NCI-H2196 treated with DMSO at 0.1 percent for 48 hours (cell line): ENCODE measurements around the gene CALHM4.

Experiments used
- DNase-seq: peaks from one replicate; lab custom pipeline; 2025; ENCODE audit not compliant: unreplicated experiment; lab: John Stamatoyannopoulos, UW

CALHM4 gene

DNA sequence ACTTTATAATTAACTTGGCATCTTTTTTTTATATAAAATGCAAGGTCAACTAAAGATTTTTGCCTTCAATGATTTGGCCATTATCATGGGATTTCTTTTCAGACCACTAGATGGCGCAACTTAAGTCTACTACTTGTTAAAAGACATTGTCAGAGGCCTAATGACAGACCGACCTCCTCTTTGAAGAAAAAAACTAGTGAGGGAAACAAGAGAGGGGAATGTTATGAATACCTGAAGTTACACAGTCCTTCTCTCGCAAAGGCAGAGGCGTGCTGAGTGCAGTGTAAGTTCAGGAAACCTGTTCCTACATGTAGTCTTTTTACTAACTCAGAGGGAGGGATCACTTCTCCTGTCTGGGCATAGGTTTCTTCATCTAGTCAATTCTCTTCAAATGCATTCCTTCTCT, 17.3 kb upstream of the CALHM4 start:
- peak; percentile 24 for DNase-seq

DNA sequence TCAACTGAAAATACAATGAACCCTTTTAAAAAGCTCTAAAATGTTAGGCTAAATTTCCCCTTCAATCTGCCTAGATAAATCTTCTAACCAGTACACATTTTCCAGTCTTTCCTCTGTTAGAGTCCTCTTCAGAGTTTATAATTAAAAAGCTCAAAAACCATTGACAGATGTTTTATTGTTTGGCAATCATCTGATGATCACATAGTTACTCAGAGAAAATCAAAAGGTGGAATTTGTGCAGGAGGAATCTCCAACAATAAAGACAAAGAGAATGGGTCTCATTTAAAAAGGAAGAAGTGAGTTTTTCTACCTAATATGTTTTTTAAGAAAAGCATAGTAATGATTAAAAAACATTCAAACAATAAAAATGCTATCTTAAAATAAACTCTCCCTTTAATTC, 11.1 kb upstream of the CALHM4 start:
- no peak for DNase-seq

DNA sequence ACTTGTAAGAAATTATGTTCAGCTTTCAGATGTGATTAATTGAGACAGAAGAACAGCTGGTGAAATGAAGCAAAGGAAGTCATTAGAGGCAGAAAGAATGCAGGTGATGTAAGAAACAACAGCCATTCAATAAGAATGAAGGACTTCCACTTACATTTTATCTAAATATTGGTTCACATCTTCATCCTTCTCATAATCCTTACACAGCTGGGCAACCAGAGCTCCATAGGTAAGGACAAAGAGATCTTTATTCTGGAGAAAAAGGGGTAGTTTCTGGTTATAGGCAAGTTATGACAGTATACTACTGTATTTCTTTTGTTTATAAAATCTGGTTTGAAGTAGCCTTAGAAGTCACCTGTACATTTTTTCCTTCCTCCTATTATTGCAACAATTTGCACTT, 10.4 kb upstream of the CALHM4 start:
- no peak for DNase-seq

DNA sequence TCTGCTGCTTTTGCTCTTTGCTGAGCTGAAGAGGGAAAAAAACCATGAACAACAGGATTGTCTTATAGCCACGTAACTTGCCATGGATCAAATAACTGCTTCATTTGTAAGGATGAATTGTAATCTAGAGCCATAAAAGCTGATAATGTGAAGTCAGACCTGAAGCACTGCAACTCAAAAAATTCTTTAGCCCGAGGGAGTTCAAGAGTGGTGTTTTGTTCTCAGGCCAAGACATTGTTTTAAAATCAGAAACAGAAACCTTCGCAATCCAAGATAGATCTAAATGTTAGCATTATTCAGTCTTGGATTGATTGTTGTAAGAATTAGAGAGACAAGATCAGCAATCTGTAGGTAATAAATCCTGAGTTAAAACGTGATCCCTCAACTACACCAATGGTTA, 7.9 kb upstream of the CALHM4 start, which contains the start of gene TRAPPC3L:
Gene TRAPPC3L, minus strand, starts transcription at position 34 of the 400 bp plus-strand sequence. CDS start 170 bp downstream, outside the sequence.
- no peak for DNase-seq

DNA sequence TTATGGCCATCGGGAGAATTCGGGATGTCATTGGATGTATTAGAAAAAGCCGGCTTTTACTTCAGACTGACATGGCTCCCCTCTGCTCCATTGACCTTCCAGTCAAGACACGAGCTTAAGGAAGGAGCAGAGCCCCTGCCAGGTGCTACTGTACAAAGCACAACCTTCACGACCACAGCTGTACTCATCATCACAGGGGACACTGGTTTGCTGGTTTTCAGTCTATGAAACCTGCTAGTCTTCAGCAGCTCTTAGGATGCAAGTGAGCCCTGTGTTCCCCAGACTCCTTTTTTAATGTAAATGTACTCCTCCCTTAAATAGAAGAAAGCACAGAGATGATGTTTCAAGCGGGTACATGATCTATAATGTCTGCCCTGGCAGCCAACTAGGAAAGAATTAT, 6.2 kb upstream of the CALHM4 start:
- no peak for DNase-seq

DNA sequence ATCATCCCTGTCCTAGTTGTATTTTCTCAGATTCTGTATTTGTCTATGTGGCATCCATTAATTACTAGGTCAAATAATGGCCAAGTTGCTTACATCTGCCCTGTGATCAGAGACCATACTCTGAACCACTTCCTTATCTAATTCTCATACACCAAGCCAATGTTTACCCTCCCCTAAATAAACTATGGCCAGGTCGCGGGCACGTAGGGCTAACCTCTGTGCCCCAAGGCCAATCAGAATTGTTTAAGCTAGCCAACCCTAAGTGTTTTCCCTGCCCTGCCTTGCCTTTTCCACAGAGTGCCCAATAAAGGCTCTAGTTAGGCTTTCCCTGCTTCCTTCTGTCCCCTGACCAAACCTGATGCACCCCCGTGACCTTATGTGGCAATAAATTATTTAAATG, 2.8 kb upstream of the CALHM4 start:
- no peak for DNase-seq

DNA sequence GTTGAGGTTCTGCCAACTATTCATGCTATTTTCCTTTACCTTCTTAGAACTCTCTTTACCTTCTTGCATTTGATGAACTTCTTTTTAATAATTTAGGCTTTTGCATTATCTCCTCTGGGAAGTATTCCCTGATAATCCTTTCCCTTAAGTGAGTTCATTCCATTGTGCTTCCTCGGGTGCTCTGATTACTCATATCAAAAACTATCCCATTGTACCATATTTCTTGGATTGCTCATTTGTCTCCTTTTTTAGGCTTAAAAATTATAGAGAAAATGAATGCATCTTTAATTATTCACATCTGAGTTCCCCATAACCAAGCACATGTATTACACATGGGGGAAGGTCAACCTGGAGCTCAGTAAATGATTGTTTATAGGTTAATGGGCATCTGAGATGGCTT, 2.5 kb downstream of the CALHM4 start:
- no peak for DNase-seq

DNA sequence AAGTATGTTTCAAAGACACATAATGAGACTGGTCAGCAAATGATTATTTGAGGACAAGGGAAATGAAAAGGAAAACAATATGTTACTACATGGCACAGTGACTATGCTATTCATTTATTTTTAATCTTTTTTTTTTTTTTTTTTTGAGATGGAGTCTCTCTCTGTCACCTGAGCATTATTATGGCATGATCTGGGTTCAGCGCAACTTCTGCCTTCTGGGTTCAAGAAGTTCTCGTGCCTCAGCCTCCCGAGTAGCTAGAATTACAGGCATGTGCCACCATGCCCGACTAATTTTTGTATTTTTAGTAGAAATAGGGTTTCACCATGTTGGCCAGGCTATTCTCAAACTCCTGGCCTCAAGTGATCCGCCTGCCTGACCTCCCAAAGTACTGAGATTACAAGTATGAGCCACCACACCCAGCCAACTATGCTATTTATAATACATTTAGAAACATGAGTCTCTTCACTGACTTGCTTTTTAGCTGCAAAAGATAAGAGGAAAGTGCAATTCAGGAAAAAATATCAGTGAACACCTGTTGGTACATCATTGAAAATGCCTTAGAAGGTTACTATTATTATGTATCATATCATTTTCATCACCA, 3.4 kb downstream of the CALHM4 start:
- DNase-seq = no peak

DNA sequence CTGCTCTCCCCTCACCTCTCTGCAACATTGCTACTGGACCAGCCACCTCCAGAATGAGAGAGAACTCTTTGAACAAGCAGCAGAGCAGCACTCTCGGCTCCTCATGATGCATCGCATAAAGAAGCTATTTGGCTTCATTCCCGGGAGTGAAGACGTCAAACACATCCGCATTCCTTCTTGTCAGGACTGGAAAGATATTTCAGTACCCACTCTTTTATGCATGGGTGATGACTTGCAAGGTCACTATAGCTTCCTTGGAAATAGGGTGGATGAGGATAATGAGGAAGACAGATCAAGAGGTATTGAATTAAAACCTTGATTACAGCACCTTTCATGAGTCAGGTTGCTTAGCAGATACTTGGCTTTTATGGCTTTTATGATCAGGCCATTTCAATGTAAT, 4.3 kb downstream of the CALHM4 start:
- DNase-seq = peak; percentile 46

DNA sequence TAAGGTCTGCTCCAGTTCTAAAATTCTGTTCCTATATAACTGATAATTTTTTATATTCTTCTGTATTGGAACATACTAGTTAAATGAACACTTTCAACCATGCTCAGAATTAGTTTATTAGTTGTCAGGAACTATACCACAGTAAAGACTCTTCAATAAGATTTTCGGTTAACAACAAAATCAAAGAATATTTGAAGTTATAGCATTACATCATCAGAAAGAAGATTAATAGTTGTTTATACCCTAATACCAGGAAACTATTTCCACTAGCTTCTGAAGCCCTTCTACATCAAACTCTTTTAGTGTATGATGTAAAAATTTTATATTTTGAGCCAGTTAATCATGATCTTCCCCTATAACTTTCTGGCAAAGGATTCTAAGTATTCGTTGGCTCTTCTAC, 6.6 kb downstream of the CALHM4 start:
- no peak for DNase-seq

DNA sequence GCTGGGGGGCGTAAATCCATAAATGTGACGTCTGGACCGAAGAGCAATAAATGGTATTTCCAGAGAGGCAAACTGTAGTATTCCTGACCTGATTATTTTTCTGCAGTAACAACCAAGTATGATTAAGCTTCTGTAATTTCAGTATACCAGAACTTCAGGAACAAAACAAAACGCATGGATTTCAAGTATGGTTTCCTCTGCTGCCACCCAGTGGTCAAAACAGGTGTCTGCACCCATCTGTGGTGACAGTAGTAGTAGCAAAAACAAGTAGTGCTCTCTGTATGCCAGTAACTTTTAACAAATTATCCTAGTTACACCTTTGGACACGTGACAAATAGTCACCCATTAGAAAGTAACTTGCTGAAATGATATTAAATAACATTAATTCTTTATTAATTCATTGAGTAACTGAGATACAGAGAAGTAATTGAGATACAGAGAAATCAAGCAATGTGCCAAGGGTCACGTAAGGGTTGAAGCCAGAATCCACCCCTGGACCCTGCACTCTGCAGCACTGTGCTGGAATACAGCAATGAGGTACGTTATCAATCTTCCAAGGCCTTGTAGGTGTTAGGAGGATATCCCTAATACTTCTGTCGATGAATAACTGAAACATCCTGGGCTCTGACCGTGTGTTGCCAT, 7.9 kb downstream of the CALHM4 start:
- DNase-seq = peak; percentile 21

DNA sequence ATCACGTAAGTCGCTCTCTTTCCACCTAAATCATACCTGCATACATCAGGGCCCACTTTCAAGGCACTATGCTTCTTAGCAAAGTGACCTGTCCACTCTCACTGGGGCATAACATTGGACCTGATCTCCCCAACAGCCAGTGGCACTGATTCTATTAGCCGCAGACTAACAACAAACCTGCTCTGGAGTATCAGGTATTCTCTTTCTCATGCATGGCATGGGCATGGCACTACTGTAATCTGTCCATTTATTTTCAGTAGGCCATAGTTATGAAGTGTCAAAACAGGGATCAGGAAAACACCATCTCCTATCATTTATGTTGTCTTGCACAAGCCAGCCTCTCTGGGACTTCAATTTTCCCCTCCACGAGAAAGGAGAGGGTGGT, 8.5 kb downstream of the CALHM4 start:
- no peak for DNase-seq

DNA sequence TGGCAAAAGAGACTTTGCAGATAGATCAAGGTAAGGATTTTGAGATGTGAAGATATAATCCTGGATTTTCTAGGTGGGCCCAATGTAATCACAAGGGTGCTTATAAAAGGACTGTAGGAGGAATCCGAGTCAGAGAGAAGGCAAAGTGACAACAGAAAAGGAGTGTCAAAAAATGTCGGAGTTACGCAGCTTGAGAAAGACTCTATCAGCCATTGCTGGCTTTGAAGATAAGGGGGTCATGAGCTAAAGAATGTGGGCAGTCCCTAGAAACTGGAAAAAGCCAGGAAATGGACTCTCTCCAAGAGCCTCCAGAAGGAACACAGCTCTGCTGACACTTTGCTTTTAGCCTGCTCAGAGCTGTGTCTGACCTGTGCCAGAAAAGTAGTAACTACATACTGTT, 9.1 kb downstream of the CALHM4 start:
- no peak for DNase-seq

DNA sequence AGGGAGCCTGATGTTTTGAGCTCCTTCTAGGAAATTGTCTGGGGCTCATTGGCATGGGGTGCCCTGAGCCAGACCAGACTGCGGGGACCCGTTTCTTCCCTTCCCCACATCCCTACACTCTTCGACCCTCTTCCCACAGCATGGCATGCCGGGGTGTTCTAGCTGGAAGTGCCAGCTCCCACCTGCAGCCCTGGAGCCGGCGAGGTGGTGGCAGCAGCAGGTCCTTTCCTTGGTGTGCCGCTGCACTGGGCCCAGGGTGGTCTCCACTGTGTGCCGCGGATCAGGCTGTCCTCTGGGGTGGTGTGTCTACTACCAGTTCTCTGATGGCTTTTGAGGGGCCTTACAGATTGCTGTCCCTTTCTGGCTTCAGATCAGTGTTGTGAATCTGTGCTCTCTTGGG, 10.3 kb downstream of the CALHM4 start:
- DNase-seq = no peak

DNA sequence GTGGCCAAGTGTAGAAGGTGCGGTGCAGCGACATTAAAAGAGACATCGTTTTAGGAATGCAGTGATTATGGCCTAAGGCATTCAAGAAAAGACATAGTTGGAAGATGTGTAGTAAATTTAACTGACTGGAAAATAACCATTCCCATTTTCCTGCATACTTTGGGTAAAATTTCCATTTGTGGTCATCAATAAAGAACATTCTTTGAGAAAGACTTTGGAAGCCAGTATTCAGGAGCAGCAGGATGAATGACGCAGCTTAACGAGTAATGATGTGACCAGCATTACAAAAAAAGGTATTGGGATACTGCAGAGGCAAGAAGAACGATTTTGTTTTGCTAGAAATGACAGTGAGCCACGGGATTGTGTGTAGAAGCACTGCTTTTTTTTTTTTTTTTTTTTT, 10.8 kb downstream of the CALHM4 start:
- DNase-seq = no peak

DNA sequence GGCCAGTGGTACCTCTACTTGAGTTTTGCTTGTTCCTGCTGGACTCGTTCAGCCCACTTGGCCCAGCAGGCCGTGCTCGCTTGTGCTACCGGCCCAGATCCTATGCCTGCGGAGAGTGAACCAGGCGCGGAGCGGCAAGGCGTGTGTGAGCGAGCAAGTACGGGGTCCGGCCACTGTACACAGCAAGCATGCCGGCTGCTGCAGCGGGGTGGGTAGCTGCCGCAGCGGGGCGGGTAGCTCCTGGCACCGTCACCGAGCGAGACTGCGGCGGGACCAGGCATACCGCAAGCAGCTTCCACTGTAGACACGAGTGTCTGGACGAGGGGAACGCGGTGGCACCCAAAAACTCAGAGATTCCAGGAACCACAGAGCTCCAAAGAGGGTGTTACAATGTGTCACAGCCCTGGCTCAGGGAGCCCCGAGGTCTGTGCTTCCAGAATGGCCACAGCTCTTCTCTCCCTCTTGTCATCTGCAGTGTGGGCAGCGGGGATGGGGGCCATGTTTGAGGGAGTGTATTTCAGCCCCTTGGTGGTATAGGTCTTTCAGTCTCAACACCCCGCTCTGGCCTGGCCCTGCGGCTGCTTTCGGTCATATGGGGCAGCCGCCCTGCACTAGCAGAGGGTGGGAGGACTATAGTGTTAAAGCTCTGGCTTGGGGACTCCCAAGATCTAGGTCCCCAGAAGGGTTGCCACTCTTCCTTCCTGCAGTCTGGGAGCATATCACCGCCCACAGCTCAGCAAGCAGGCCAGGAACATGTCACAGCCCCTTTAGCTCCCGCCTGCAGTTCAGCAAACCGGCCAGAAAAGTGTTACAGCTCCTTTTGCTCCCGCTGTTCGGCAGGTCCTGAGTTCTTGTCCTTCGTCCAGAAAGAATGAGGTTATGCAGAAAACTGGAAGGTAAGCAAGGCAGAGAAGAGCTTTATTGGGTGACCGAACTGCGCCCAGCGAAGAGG, 11.6 kb downstream of the CALHM4 start:
- no peak for DNase-seq

DNA sequence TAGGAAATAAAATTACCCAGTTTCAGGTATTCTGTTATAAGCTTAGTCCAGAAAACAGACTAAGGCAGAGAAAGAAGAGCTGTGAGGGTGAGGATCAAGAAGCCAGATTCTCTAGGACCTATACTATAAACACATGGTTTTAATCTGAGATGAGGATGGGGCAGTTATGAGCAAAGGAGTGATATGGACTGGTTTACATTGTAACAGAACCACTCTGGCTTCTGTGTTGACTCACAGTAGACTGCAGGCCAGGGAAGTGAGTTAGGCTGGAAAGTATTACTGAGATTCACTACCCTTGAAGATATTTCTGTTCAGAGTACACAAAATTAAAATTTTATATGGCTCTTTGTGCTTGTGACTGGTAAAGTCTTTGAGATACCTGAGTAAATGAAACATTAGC, 14.6 kb downstream of the CALHM4 start:
- no peak for DNase-seq

DNA sequence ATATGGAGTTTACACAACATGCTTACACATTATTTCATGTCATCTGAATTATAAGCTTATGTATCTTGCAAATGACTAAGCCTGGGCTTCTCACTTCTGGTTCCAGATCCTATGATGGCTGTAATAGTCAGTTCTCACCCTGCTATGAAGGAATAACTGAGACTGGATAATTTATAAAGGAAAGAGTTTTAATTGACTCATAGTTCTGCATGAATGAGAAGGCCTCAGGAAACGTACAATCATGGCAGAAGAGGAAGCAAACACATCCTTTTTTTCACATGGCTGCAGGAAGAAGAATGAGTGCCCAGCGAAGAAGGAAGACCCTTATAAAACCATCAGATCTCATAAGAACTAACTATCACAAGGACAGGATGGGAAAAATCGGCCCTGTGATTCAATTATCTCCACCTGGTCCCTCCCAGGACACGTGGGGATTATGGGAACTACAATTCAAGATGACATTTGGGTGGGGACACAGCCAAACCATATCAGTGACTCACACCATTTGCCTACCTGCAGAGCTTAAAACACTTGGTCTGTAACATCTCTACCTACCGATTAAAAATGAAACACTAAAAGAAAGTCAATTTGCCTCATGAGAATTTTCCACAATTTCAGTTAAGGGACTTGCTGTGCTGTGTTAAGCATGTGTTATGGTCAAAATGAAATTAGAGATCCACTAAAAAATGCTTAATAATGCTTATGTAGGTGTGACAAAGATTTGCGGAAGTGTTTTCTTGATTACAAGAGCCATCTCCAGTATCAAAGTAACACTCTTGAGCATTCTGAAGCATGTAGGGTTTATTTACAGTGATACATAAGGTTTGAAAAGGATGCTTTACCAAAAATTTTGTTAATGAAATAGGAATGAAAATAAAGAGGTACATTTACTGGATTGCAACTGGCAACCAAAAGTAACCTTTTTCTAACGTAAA, 15.5 kb downstream of the CALHM4 start:
- no peak for DNase-seq

DNA sequence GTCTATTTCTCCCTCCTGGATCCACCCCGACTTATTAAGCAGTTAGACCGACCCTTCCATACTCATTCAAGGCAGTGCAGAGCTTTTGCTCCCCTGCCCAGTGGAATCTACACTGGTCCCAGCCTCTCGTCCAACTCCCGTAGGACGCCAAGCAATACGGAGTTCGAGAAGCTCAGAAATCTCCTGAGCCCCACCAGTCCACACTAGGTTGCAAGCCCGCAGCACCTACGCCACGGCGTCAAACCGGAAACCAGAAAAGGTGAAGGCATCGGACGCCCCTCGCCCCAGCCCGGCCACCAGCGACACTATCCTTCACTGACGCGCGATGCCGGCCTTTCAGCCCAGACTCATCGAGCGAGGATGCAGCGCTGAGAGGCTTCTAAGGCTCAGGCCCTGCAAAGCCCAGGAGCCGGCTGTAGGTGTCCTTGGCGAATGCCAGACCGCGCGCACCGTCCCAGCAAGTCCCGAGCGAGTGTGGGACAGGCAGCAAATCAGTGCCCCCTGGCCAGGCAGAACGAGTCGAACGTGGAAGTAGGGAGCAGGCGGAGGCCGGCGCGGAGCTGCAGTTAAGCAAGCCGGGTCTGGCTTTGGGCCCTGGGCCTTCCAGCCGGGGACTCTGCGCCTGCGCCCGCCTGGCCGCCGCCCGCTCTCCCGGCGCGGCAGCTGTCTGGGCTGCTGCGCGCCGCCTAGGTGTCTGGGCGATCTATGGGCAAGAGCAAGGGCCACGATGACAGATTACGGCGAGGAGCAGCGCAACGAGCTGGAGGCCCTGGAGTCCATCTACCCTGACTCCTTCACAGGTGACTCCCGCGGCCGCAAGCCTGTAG, 17.5 kb downstream of the CALHM4 start, which contains the start of gene RWDD1:
Gene RWDD1, plus strand, starts transcription at position 649 of the 827 bp plus-strand sequence. Its CDS starts 79 bp downstream, at position 728.
- DNase-seq = peak; percentile 98

DNA sequence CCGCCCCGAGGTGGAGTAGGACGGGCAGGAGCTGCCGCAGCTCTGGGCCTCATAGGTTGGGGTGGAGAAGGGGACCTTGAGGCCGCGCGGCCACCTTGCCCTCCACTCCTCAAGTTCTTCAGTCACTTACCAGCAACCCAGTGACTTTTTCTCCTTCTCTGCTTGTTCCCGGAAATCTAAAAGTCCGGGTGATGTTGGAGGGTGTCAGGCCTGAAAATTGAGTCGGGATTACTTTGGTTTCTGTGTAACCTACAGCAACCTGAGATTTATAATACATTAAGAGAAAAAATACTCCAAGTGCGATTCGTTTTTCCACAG, 18.1 kb downstream of the CALHM4 start:
- no peak for DNase-seq
